ENCODE measurements around the gene CACNA2D2. TPM values are rescaled to one million over a fixed set of nuclear protein-coding genes. Genes with fewer than 3 reads are reported as not detected.

The CACNA2D2 gene
- total and polyA plus RNA-seq, 2 of the 13 experiments (the other 11 are each of a cell fraction or from before 2014, with no cell fraction given), result not detected

GRCh38 chr3:50385754-50386153 lies 117.7 kb downstream of the CACNA2D2 start (continued):
- no peak for TF ChIP-seq SATB2 (CRISPR knock-in tag; IDR thresholded peaks at IDR 0.05)

- no peaks in the 10 kb centered on the region for H3K79me2 ChIP-seq (ENCODE audit: insufficient read depth, low read length)
- peaks cover 11 to 60% of the 10 kb centered on the region in 2 experiments for H3K27me3 ChIP-seq (ENCODE audit: control insufficient read depth in 1 of 2, insufficient read depth in 2 of 2, low read length in 2 of 2)
- in situ Hi-C loops (cut with HindIII; ENCODE audit: extremely low pct_ligation_motif_present, low pct_unique_long_range_greater_than_20kb), result no loop called here
- WGBS (ENCODE audit: low lambda C conversion rate), result 48% methylated on average over 5 of the region's 6 CpGs
- ChIA-PET POLR2A (no interaction called here), CTCF (ENCODE audit: low intra/inter-chr PET ratio, low total read pairs) (no interaction called here)
- DNase-seq (ENCODE audit: low spot score) (no peak), FAIRE-seq (no peak), ATAC-seq (no peak)
- H3K9ac ChIP-seq (ENCODE audit: insufficient read depth, low read depth, low read length), result no peak overlapping the region
- no peak overlapping the region for H2AFZ ChIP-seq (ENCODE audit: low read length)
- no peak overlapping the region for H3K4me2 ChIP-seq (ENCODE audit: low read depth, low read length)
- H4K20me1 ChIP-seq (ENCODE audit: insufficient read depth, low read length), result no peaks in the 10 kb centered on the region
- no TSS peak for BruUV-seq (replicated peaks)
- H3K9me3 ChIP-seq (ENCODE audit: low read length), result no peaks in the 10 kb centered on the region
- H3K4me3 ChIP-seq (replicated peaks in 1 of 3; ENCODE audit: insufficient read depth in 1 of 3, low read depth in 2 of 3, low read length in 3 of 3), result no peak overlapping the region
- intact Hi-C loops (cut with micrococcal nuclease; ENCODE audit: unreplicated experiment), result no loop called here
- no peaks in the 10 kb centered on the region for H3K36me3 ChIP-seq (replicated peaks in 1 of 2; ENCODE audit: control insufficient read depth in 1 of 2, insufficient read depth in 2 of 2, low read length in 2 of 2)
- H3K4me1 ChIP-seq (ENCODE audit: insufficient read depth, low read length), result peaks cover 8% of the 10 kb centered on the region
- no peak for TF ChIP-seq RCOR2 (CRISPR knock-in tag; IDR thresholded peaks at IDR 0.05)
- TF ChIP-seq TEAD2 (CRISPR knock-in tag; IDR thresholded peaks at IDR 0.05), result no peak
- TF ChIP-seq ZNF138 (CRISPR knock-in tag; IDR thresholded peaks at IDR 0.05; ENCODE audit: low read depth), result no peak
- no peak for TF ChIP-seq ZNF180 (CRISPR knock-in tag; IDR thresholded peaks at IDR 0.05; ENCODE audit: borderline replicate concordance, low read depth)
- TF ChIP-seq ZNF879 (CRISPR knock-in tag; IDR thresholded peaks at IDR 0.05), result no peak
- no peak for TF ChIP-seq ZNF337 (CRISPR knock-in tag; IDR thresholded peaks at IDR 0.05; ENCODE audit: borderline replicate concordance, low read depth)
- H3K27ac ChIP-seq (ENCODE audit: extremely low read length, insufficient read depth, low read length), result no peak overlapping the region
Measured at GRCh38 chr3:50383750-50384149, 119.7 kb downstream of the CACNA2D2 start.

GRCh38 chr3:50382722-50383121 lies 120.7 kb downstream of the CACNA2D2 start:
- FAIRE-seq, result no peak
- intact Hi-C loops (cut with micrococcal nuclease; ENCODE audit: unreplicated experiment), result no loop called here
- TF ChIP-seq MBD4 (IDR thresholded peaks at IDR 0.05; ENCODE audit: borderline replicate concordance, low read length) (no peak), ZHX2 (IDR thresholded peaks at IDR 0.05; ENCODE audit: low read depth) (no peak), ZHX2 (CRISPR knock-in tag; IDR thresholded peaks at IDR 0.05; ENCODE audit: borderline replicate concordance) (no peak), CHD2 (IDR thresholded peaks at IDR 0.05; ENCODE audit: low read depth, low read length) (no peak), SMARCC2 (IDR thresholded peaks at IDR 0.05) (no peak), ZNF747 (CRISPR knock-in tag; IDR thresholded peaks at IDR 0.05; ENCODE audit: borderline replicate concordance) (no peak)
- TF ChIP-seq, protein P1, sequence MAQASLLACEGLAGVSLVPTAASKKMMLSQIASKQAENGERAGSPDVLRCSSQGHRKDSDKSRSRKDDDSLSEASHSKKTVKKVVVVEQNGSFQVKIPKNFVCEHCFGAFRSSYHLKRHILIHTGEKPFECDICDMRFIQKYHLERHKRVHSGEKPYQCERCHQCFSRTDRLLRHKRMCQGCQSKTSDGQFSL (CRISPR knock-in tag; IDR thresholded peaks at IDR 0.05), result no peak

More at GRCh38 chr3:50382722-50383121, 120.7 kb downstream of the CACNA2D2 start:
- no peaks in the 10 kb centered on the region for H3K36me3 ChIP-seq (replicated peaks in 1 of 2; ENCODE audit: control insufficient read depth in 1 of 2, insufficient read depth in 2 of 2, low read length in 2 of 2)
- POLR2A ChIA-PET, result no interaction called here
- no peak overlapping the region for H3K27ac ChIP-seq (ENCODE audit: extremely low read length, insufficient read depth, low read length)
- no peaks in the 10 kb centered on the region for H3K79me2 ChIP-seq (ENCODE audit: insufficient read depth, low read length)
- 72% methylated on average over 9 of the region's 12 CpGs for WGBS (ENCODE audit: low lambda C conversion rate)
- DNase-seq (ENCODE audit: low spot score) (no peak), ATAC-seq (no peak)
- no peak overlapping the region for H3K4me2 ChIP-seq (ENCODE audit: low read depth, low read length)
- BruUV-seq (replicated peaks), result no TSS peak
- H3K27me3 ChIP-seq (ENCODE audit: control insufficient read depth in 1 of 2, insufficient read depth in 2 of 2, low read length in 2 of 2), result peaks cover 11 to 50% of the 10 kb centered on the region in 2 experiments
- CTCF ChIA-PET (ENCODE audit: low intra/inter-chr PET ratio, low total read pairs), result no interaction called here
- no peaks in the 10 kb centered on the region for H3K9me3 ChIP-seq (ENCODE audit: low read length)
- no peaks in the 10 kb centered on the region for H4K20me1 ChIP-seq (ENCODE audit: insufficient read depth, low read length)
- no peak overlapping the region for H2AFZ ChIP-seq (ENCODE audit: low read length)
- H3K4me1 ChIP-seq (ENCODE audit: insufficient read depth, low read length), result peaks cover 16% of the 10 kb centered on the region
- in situ Hi-C loops (cut with HindIII; ENCODE audit: extremely low pct_ligation_motif_present, low pct_unique_long_range_greater_than_20kb), result no loop called here
- no peak overlapping the region for H3K4me3 ChIP-seq (replicated peaks in 1 of 3; ENCODE audit: insufficient read depth in 1 of 3, low read depth in 2 of 3, low read length in 3 of 3)
- no peak overlapping the region for H3K9ac ChIP-seq (ENCODE audit: insufficient read depth, low read depth, low read length)

Measured in HepG2 (cell line).